Stimulated activated CD4-positive, alpha-beta T cell treated with anti-CD3 and anti-CD28 coated beads, Interleukin-12 subunit alpha, Interleukin-12 subunit beta, amount 100 ng/mL, for 48 hours (primary cell): ENCODE results near the gene ATP2B1.

Experiments used
- DNase-seq, 3 donors: peaks; one replicate each; pipeline ENCODE4 v3.0.0-alpha.2; 2020; ENCODE audit warnings: low read depth in 2 of 3, low spot score in 1 of 3

The ATP2B1 gene

DNA sequence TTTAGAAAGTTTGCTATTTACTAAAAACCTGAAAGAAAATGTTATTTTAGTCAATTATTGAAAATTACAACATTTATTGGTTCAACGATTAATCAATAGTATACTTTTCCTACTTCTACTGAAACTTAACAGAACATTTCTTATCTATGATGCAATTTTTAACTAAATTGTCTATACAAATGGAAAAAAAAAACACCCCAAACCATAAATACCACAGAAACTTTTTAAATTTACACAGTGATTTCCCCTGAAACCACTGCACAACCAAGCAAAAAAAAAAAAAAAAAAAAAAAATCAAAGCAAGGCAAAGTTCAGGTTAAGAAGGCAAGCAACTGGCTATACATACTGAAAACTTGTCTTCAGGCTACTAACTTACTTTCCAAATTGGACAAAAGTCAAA is 110.9 kb downstream of the ATP2B1 start:
- DNase-seq: no peak

- no peak for DNase-seq
Observed at GRCh38 chr12:89597210-89597609, 111.4 kb downstream of the ATP2B1 start.

DNA sequence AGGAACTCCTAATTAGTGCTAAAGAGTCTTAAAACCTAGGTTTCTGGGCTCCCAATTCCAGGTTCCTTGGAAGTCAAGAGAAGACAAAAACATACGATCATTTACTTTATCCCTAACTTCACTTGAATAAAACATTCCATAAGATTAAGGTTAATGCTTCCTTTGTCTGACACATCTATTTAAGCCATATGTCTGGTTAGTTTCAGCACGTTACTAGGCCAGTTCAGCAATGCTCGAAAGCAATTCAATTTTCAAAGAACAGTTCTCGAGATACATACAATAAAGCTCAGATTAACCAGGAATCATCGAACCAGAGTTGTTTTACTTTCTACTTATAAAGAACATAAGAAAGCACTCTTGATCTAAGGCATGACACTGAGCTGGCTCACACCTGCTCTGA is 114.8 kb downstream of the ATP2B1 start:
- DNase-seq: no peak

DNA sequence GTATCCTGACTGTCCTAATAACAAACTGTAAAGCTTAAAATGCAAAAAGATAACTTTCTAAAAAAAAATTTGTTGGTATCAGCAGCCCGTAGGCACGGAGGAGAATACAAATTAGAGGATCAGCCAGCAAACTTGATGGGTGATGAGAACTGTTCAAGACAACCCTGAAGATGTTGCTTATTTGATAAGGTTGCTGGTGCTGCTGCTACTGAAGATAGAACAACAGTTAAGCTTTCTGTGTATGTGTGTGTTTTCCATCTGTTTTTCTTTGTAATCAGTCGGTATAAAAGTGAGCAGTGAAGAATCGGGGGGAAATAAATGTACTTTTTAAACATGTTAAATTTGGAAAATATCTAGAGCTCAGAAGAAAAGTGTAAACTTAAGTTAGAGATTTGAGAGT is 115.4 kb downstream of the ATP2B1 start:
- no peak for DNase-seq

DNA sequence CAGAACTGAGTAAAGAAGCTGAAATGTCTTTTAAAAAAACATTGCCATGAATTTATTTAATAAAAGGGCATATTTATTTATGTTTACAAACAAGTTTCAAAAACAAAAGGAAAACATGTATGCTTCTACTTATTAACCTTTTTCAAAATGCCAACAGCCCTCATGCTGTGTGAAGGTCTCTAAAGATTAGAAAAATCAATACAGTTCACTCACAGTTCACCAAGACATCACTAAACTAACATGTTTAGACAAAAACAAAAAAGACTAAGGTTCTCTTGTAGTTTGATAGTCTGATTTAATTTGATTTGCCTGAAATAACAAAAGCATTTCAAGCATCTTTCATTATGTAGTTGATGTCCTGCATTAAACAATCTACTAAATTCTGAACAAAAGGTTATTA is 118.9 kb downstream of the ATP2B1 start:
- DNase-seq: no peak

DNA sequence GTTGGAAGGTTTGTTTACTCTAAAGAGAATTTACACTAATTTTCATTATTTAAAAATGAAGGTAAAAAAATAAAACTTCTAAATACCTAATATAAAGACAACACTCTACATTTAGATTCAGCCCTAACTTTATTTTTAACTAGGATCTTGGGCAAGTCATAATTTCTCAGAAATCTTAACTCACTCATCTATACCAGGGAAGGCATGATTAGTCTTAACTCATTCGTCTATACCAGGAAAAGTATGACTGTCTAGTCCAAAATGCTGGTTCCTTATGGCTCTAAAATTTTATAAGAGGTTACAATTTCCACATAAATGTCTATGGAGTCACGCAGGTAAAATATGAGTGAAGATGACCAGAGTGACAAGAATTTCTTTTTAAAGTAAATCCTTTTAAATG is 130.1 kb downstream of the ATP2B1 start:
- no peak for DNase-seq

DNA sequence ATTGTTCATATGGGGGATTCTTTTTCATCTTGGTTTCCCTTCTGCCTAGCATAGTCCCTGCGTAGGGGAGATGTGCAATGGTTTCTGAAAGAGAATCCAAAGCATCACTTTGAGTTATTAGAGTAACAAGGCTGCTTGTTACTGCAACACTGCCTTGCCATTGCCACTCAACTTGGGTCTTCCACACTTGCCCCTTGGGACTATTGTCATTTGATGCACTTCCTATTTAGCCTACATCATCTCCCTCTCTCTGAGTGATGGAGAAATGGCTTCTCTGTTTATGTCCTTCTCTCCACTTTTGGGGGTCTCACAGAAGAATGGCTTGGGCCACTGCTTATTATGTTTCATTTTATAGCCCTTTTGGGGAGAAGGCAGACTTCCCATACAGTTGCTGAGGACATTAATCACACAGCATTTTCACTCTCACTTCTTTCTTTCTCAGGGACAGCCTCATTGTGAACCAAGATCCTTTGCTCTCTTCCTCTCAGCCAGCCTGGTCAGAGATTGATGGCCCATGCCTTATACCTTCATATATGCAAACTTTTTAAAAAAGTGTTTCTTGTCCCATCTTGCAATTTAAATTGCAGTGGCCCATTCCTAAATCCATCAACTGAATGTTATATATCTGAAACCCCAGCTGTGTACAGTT is 131.9 kb downstream of the ATP2B1 start:
- DNase-seq: no peak

- DNase-seq: no peak
Observed at GRCh38 chr12:89575374-89575773, 133.3 kb downstream of the ATP2B1 start.

GRCh38 chr12:89574736-89575208 is 133.9 kb downstream of the ATP2B1 start:
- DNase-seq: no peak

- DNase-seq: no peak
Observed at GRCh38 chr12:89573051-89573810, 135.4 kb downstream of the ATP2B1 start.

- no peak for DNase-seq
Observed at GRCh38 chr12:89571491-89572195, 137.0 kb downstream of the ATP2B1 start.

GRCh38 chr12:89568484-89568883 is 140.2 kb downstream of the ATP2B1 start:
- DNase-seq: no peak

GRCh38 chr12:89567691-89568239 is 140.9 kb downstream of the ATP2B1 start:
- DNase-seq: no peak

GRCh38 chr12:89566615-89567014 is 142.0 kb downstream of the ATP2B1 start:
- no peak for DNase-seq

GRCh38 chr12:89565002-89565401 is 143.6 kb downstream of the ATP2B1 start:
- no peak for DNase-seq

DNA sequence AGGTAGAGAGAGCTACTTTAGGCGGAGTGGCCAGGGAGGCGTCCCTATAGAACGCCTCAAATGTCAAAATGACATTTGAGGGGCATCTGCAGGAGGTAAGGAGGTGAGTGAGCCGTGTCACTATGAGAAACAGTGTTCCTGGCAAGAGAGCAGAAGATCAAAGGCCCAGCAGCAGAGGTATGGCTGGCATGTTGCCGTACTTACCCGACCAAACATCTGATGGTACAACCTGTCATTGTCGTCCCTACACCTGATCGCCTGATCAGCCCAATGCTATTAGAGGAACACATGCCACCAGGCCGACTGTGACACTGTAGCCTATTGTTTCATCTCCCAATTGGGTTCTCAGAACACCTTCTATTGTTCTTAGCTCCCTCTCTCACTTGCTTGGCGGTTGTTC is 148.9 kb downstream of the ATP2B1 start:
- DNase-seq: no peak

DNA sequence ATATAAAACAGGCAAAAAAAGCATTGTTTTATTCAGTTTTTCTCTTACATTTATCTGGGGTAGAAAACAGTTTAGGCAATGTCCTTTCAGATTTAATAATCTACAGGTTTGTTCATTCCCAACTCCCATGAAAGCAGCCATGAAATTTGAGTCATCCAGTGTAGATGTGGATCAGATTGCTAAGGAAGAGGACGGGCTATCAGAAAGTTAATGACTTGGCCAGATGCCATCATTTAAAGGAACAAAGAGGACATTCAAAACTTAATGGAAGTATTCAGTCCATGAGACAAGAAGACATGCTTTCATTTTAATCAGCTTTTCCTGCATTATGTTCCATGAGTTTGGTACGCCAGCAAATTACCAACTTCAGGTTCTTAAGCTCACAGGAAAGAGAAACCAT is 151.7 kb downstream of the ATP2B1 start:
- no peak for DNase-seq

- no peak for DNase-seq
Observed at GRCh38 chr12:89552376-89552775, 156.3 kb downstream of the ATP2B1 start.

DNA sequence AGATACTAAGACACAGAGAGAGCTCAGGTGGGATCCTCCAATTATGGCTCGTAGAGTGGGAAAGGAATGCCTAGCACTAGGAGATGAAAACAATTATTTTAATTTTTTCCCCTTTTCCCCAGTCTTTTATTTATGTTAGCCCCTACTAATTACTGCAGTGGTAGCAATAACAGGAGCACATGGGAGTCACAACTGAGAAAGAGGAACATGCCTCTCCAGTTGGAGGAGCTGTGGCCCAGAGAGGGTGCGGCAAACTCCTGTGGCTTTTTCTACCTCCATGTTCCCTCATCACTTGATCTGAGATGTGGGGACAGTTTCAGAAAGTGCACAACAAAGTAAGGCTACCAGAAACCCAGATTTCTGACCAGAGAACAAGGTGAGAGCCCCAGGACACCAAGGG is 156.9 kb downstream of the ATP2B1 start:
- no peak for DNase-seq

- no peak for DNase-seq
Observed at GRCh38 chr12:89547101-89547500, 161.5 kb downstream of the ATP2B1 start.

- DNase-seq: no peak
Observed at GRCh38 chr12:89546151-89546550, 162.5 kb downstream of the ATP2B1 start.

DNA sequence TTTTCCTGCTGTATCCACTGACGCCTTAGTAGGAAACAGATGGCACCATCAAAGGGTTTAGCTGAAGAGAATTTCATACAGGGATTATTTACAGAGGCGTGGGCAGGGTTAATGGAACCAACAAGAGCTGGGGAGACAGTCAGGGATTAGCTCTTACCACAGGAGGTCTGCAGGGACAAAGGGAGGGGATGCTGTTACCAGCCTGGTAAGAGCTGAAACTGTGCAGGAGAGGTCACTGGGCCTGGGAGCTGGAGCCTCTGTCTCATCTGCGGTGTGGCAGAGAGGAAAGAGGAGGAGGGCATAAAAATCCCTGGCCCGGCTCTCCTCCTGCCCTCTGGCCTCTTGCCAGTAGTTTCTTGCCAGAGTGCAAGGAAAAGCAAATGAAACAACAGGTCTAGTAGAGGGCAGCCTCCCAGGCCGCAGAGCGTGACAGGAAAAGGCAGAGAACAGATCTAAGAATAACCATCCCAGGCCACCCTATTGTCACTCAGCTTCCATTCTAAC is 163.9 kb downstream of the ATP2B1 start:
- DNase-seq: no peak
